ENCODE data around the gene GRM7.

GRCh38 chr3:7260975-7261374 lies 400.1 kb downstream of the GRM7 start:
- TF ChIP-seq SIN3A (IDR thresholded peaks at IDR 0.05; ENCODE audit: low read depth) (no peak), CEBPB (IDR thresholded peaks at IDR 0.05; ENCODE audit: low read depth) (no peak), MAX (IDR thresholded peaks at IDR 0.05) (no peak), EGR1 (IDR thresholded peaks at IDR 0.05; ENCODE audit: low read depth) (no peak), SP1 (IDR thresholded peaks at IDR 0.05; ENCODE audit: low read depth) (no peak), ZNF274 (IDR thresholded peaks at IDR 0.05; ENCODE audit: low read depth, low read length) (no peak)
- TF ChIP-seq, protein P1, sequence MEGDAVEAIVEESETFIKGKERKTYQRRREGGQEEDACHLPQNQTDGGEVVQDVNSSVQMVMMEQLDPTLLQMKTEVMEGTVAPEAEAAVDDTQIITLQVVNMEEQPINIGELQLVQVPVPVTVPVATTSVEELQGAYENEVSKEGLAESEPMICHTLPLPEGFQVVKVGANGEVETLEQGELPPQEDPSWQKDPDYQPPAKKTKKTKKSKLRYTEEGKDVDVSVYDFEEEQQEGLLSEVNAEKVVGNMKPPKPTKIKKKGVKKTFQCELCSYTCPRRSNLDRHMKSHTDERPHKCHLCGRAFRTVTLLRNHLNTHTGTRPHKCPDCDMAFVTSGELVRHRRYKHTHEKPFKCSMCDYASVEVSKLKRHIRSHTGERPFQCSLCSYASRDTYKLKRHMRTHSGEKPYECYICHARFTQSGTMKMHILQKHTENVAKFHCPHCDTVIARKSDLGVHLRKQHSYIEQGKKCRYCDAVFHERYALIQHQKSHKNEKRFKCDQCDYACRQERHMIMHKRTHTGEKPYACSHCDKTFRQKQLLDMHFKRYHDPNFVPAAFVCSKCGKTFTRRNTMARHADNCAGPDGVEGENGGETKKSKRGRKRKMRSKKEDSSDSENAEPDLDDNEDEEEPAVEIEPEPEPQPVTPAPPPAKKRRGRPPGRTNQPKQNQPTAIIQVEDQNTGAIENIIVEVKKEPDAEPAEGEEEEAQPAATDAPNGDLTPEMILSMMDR (IDR thresholded peaks at IDR 0.05 in 2 of 3, conservative IDR thresholded peaks at IDR 0.05 in 1 of 3; ENCODE audit: borderline replicate concordance in 1 of 3, insufficient read depth in 1 of 3, low read depth in 2 of 3, low read length in 2 of 3) = no peak
